H1 (cell line): ENCODE measurements around the gene CHPF2. TPM values are rescaled to one million over a fixed set of nuclear protein-coding genes. Genes with fewer than 3 reads are reported as not detected.
A peak's percentile ranks its signal among the peaks of the same experiment; 100 is the strongest.

Experiments used
- CTCF ChIA-PET: fragments of 300-600 bp; sonication (Branson Sonifier 250); formaldehyde crosslinking; loops from one replicate; lab custom pipeline; 2021; ENCODE audit not compliant: partially characterized antibody; lab: Charles Lee
- POLR2A ChIA-PET: fragments of 300-600 bp; sonication (Branson Sonifier 250); formaldehyde crosslinking; loops from one replicate; lab custom pipeline; 2021; ENCODE audit warnings: inconsistent platforms; ENCODE audit not compliant: partially characterized antibody; lab: Charles Lee
- DNase-seq, 2 experiments: peaks; one replicate each; pipeline versions ENCODE4 v3.0.0 to v3.0.0-alpha.2; 2010 to 2022; ENCODE audit warnings: low spot score in 2 of 2, low read depth in 1 of 2, mixed read lengths in 1 of 2
- FAIRE-seq: peaks from 2 replicates; lab custom pipeline; 2011; peaks lifted over from hg19 to GRCh38; lab: Jason Lieb, UNC
- H2AFZ ChIP-seq: 2 replicates; pipeline ENCODE4 v1.8.1; 2012; ENCODE audit warnings: low read length, inconsistent platforms
- H2AK5ac ChIP-seq: 2 replicates; pipeline ENCODE4 v1.6.1; 2013; ENCODE audit warnings: low read depth, low read length
- H2BK120ac ChIP-seq: replicated peaks from 2 replicates; pipeline ENCODE3; 2013; ENCODE audit warnings: low read depth, low read length, inconsistent platforms
- H2BK12ac ChIP-seq: 2 replicates; pipeline ENCODE4 v1.6.1; 2013; ENCODE audit warnings: low read depth, low read length
- H2BK15ac ChIP-seq: 2 replicates; pipeline ENCODE4 v1.6.1; 2013; ENCODE audit warnings: low read length
- H2BK20ac ChIP-seq: 2 replicates; pipeline ENCODE4 v1.6.1; 2013; ENCODE audit warnings: low read length
- H2BK5ac ChIP-seq: 2 replicates; pipeline ENCODE4 v1.6.1; 2013; ENCODE audit warnings: low read depth, low read length
- H3K14ac ChIP-seq: 2 replicates; pipeline ENCODE4 v1.6.1; 2013; ENCODE audit warnings: inconsistent platforms; ENCODE audit not compliant: insufficient read length
- H3K18ac ChIP-seq: 2 replicates; pipeline ENCODE4 v1.6.1; 2013; ENCODE audit warnings: low read length; ENCODE audit errors: extremely low read depth
- H3K23ac ChIP-seq: 2 replicates; pipeline ENCODE4 v1.6.1; 2013; ENCODE audit warnings: inconsistent platforms; ENCODE audit not compliant: insufficient read length
- H3K23me2 ChIP-seq: 2 replicates; pipeline ENCODE4 v1.6.1; 2013; ENCODE audit warnings: low read depth, low read length
- H3K27ac ChIP-seq: 2 replicates; pipeline ENCODE4 v1.6.1; 2011; ENCODE audit warnings: low read depth, low read length, inconsistent platforms
- H3K27me3 ChIP-seq, 4 experiments: replicated peaks in 1 of 4; 1 replicate in 1 of 4; 2 replicates in 3 of 4; pipeline versions ENCODE4 v1.6.1 to v1.8.1; 2011 to 2013; ENCODE audit warnings: low read length in 3 of 4, mild to moderate bottlenecking in 3 of 4, inconsistent platforms in 2 of 4, mixed read lengths in 2 of 4, moderate library complexity in 1 of 4; ENCODE audit not compliant: control insufficient read depth in 3 of 4, insufficient read depth in 3 of 4; ENCODE audit errors: extremely low read depth in 1 of 4
- H3K36me3 ChIP-seq, 4 experiments: 2 replicates each; pipeline versions ENCODE4 v1.6.1 to v1.8.1; 2011 to 2013; ENCODE audit warnings: mild to moderate bottlenecking in 4 of 4, low read length in 3 of 4, moderate library complexity in 2 of 4, control low read depth in 1 of 4, inconsistent platforms in 1 of 4; ENCODE audit not compliant: insufficient read depth in 4 of 4, control insufficient read depth in 2 of 4
- H3K4ac ChIP-seq: replicated peaks from 2 replicates; pipeline ENCODE3; 2013; ENCODE audit warnings: low read length, low read depth, mixed read lengths, inconsistent platforms; ENCODE audit not compliant: insufficient read length
- H3K4me1 ChIP-seq, 4 experiments: replicated peaks in 1 of 4; 1 replicate in 1 of 4; 2 replicates in 3 of 4; pipeline versions ENCODE4 v1.6.1 to v1.8.1; 2011 to 2013; ENCODE audit warnings: low read length in 3 of 4, inconsistent platforms in 2 of 4, mixed read lengths in 1 of 4; ENCODE audit not compliant: insufficient read depth in 4 of 4, control insufficient read depth in 3 of 4
- H3K4me2 ChIP-seq, 2 experiments: 2 replicates each; pipeline versions ENCODE4 v1.6.1 to v1.8.1; 2011 to 2013; ENCODE audit warnings: low read depth in 2 of 2, low read length in 2 of 2, control low read depth in 1 of 2, inconsistent platforms in 1 of 2, mild to moderate bottlenecking in 1 of 2; ENCODE audit not compliant: insufficient read depth in 1 of 2
- H3K4me3 ChIP-seq, 4 experiments: fragments of 200-600, 300-600 bp in 1 of 4; sonication (generic), shearing (Covaris generic), sonication (Bioruptor Twin) in 1 of 4; 2 replicates each; pipeline versions ENCODE4 v1.5.1 to v1.8.1; 2011 to 2016; ENCODE audit warnings: low read length in 4 of 4, low read depth in 3 of 4, control low read depth in 2 of 4, inconsistent platforms in 2 of 4, mild to moderate bottlenecking in 2 of 4, mixed read lengths in 1 of 4, moderate library complexity in 1 of 4; ENCODE audit not compliant: insufficient read depth in 2 of 4; ENCODE audit errors: extremely low read depth in 1 of 4
- H3K56ac ChIP-seq: replicated peaks from 2 replicates; pipeline ENCODE3; 2013; ENCODE audit warnings: low read depth, mild to moderate bottlenecking, mixed read lengths, low read length, inconsistent platforms; ENCODE audit not compliant: insufficient read length
- H3K79me1 ChIP-seq: 2 replicates; pipeline ENCODE4 v1.6.1; 2013; ENCODE audit warnings: low read depth, low read length, control low read depth
- H3K79me2 ChIP-seq, 2 experiments: 2 replicates each; pipeline versions ENCODE4 v1.6.1 to v1.8.1; 2012 to 2013; ENCODE audit warnings: low read length in 2 of 2, mild to moderate bottlenecking in 2 of 2, inconsistent platforms in 1 of 2; ENCODE audit not compliant: insufficient read depth in 2 of 2, control insufficient read depth in 1 of 2
- H3K9ac ChIP-seq, 4 experiments: replicated peaks in 1 of 4; 1 replicate in 1 of 4; 2 replicates in 3 of 4; pipeline versions ENCODE4 v1.6.1 to v1.8.1; 2011 to 2013; ENCODE audit warnings: low read depth in 3 of 4, low read length in 3 of 4, control low read depth in 2 of 4, mild to moderate bottlenecking in 2 of 4, moderate library complexity in 2 of 4, inconsistent platforms in 1 of 4; ENCODE audit errors: extremely low read depth in 1 of 4
- H3K9me3 ChIP-seq, 2 experiments: 2 replicates each; pipeline versions ENCODE4 v1.6.1 to v1.8.1; 2012 to 2013; ENCODE audit warnings: mild to moderate bottlenecking in 2 of 2, moderate library complexity in 2 of 2, control low read depth in 1 of 2, inconsistent platforms in 1 of 2, low read depth in 1 of 2, low read length in 1 of 2, mixed read lengths in 1 of 2; ENCODE audit not compliant: insufficient read depth in 2 of 2
- H4K20me1 ChIP-seq, 2 experiments: replicated peaks in 1 of 2; 2 replicates each; pipeline versions ENCODE3 to v1.8.1; 2011 to 2013; ENCODE audit warnings: inconsistent platforms in 2 of 2, low read length in 2 of 2, mild to moderate bottlenecking in 1 of 2; ENCODE audit not compliant: insufficient read depth in 2 of 2, control insufficient read depth in 1 of 2
- H4K5ac ChIP-seq: 2 replicates; pipeline ENCODE4 v1.6.1; 2013; ENCODE audit warnings: low read length, low read depth, mixed read lengths, inconsistent platforms; ENCODE audit not compliant: insufficient read length
- H4K8ac ChIP-seq: 2 replicates; pipeline ENCODE4 v1.8.0; 2013; ENCODE audit warnings: mild to moderate bottlenecking, moderate library complexity, low read length, inconsistent platforms; ENCODE audit not compliant: insufficient read depth; ENCODE audit errors: extremely low read depth
- H4K91ac ChIP-seq: replicated peaks from 2 replicates; pipeline ENCODE3; 2013; ENCODE audit warnings: low read length, mixed read lengths, inconsistent platforms; ENCODE audit not compliant: insufficient read length
- BACH1 ChIP-seq: IDR thresholded peaks from 2 replicates; pipeline ENCODE4 v1.6.1; 2012; ENCODE audit warnings: low read length, improper control_type of control experiment
- FOSL1 ChIP-seq: IDR thresholded peaks from 2 replicates; pipeline ENCODE4 v1.6.1; 2011; ENCODE audit warnings: mild to moderate bottlenecking, low read depth, low read length, moderate library complexity; ENCODE audit not compliant: insufficient read depth
- GABPA ChIP-seq: IDR thresholded peaks from 2 replicates; pipeline ENCODE4 v1.6.1; 2011; ENCODE audit warnings: mild to moderate bottlenecking, low read length, moderate library complexity, borderline replicate concordance; ENCODE audit not compliant: insufficient read depth
- GTF2F1 ChIP-seq: IDR thresholded peaks from 2 replicates; pipeline ENCODE4 v1.6.1; 2012; ENCODE audit warnings: low read depth, low read length, improper control_type of control experiment, borderline replicate concordance
- KDM4A ChIP-seq: IDR thresholded peaks from one replicate; pipeline ENCODE4 v1.7.1; 2012; ENCODE audit warnings: low read depth, mild to moderate bottlenecking, moderate library complexity, low read length, inconsistent platforms; ENCODE audit not compliant: severe bottlenecking
- SRF ChIP-seq: IDR thresholded peaks from 2 replicates; pipeline ENCODE4 v1.6.1; 2011; ENCODE audit warnings: mild to moderate bottlenecking, low read depth, low read length, moderate library complexity
- WGBS, 2 experiments: shearing (Covaris generic) in 1 of 2; methylation state at CpG; one replicate each; pipeline versions ENCODE4 v1.1.6 to v1.1.7; 2013 to 2015; ENCODE audit warnings: low lambda C conversion rate in 2 of 2, mixed read lengths in 2 of 2, inconsistent platforms in 1 of 2, low coverage in 1 of 2, missing lambda C conversion rate in 1 of 2; ENCODE audit not compliant: insufficient replicate concordance in 2 of 2, insufficient coverage in 1 of 2, insufficient read length in 1 of 2; ENCODE audit errors: extremely low coverage in 1 of 2, missing lambda C conversion rate in 1 of 2; 5-methylcytosine and 5-hydroxymethylcytosine counted together
- polyA plus RNA-seq, 7 experiments: library from polyadenylated mRNA; depleted of rRNA in 3 of 7; stranded (reverse) in 5 of 7; unstranded in 2 of 7; fragments of >200 nt in 5 of 7; fragments of 200-250 nt in 2 of 7; gene quantifications; 1 replicate in 5 of 7; 2 replicates in 1 of 7; 4 replicates in 1 of 7; pipeline versions ENCODE4 v1.2.1 to v1.2.3, GENCODE V29; 2011 to 2013; ENCODE audit warnings: missing spikeins in 2 of 7, mixed read lengths in 2 of 7
- total RNA-seq: library from RNA; stranded (reverse); fragmentation: NEBNext Ultra II Directional; extraction: Animal tissue kit (Norgen Biotek cat#: 25700); gene quantifications from 2 replicates; pipeline ENCODE4 v1.2.1, GENCODE V29; 2021

CHPF2 gene
- total and polyA plus RNA-seq, 2 of the 8 experiments (the other 6 are each of a cell fraction or from before 2014, with no cell fraction given), result 14.4 to 20.6 TPM

GRCh38 chr7:151240942-151241754 lies 8.9 kb downstream of the CHPF2 start:
- Histone ChIP-seq H3K79me1 (peaks cover 5% of the 10 kb centered on the region; the same call in 1 of the 2 replicates), H2BK120ac (no peak overlapping the region), H3K23ac (no peak overlapping the region), H3K18ac (no peak overlapping the region), H4K8ac (peak overlapping the region; percentile 65; the same call in 1 of the 2 replicates), H3K23me2 (peaks cover 8% of the 10 kb centered on the region; the same call in 1 of the 2 replicates), H2BK5ac (no peak overlapping the region), H3K4me2 (no peak overlapping the region), H3K9ac (no peak overlapping the region), H3K4ac (no peak overlapping the region), H3K14ac (no peak overlapping the region), H2BK20ac (no peak overlapping the region), H3K27ac (no peak overlapping the region), H4K91ac (no peak overlapping the region), H3K79me2 (no peaks in the 10 kb centered on the region), H2BK15ac (no peak overlapping the region), H4K5ac (no peak overlapping the region), H3K9me3 (no peaks in the 10 kb centered on the region), H3K27me3 (peaks cover 3 to 14% (median 12%) of the 10 kb centered on the region in 4 experiments), H3K4me3 (no peak overlapping the region), H2AFZ (no peak overlapping the region), H2AK5ac (no peak overlapping the region), H3K36me3 (peaks cover 5 to 14% (median 6%) of the 10 kb centered on the region in 4 experiments; a peak in 6 of 8 replicates), H4K20me1 (peaks cover 0 to 10% of the 10 kb centered on the region in 2 experiments), H3K56ac (no peak overlapping the region), H2BK12ac (no peak overlapping the region), H3K4me1 (peaks cover 0 to 23% (median 16%) of the 10 kb centered on the region in 4 experiments; a peak in 6 of 7 replicates)
- CTCF ChIA-PET, result interaction anchor here (1.0 to 4.0 kb wide), 4 partner anchors 14 to 70 kb away, joined by 3 to 49 read pairs (median 12); partner anchors contain the start of gene ABCF2
- DNase-seq (no peak), FAIRE-seq (no peak)
- POLR2A ChIA-PET, result interaction anchor here (2.3 to 5.7 kb wide), 3 partner anchors 8 to 14 kb away, joined by 10 to 22 read pairs (median 16); partner anchors contain the start of genes ABCF2 and CHPF2
- 91% methylated on average over 7 of the region's 7 CpGs; no CpG with 5 or more reads in 1 of the 2 experiments for WGBS, 2 experiments
- TF ChIP-seq KDM4A, result no peak
- TF ChIP-seq GTF2F1, result no peak
- no peak for TF ChIP-seq SRF
- TF ChIP-seq GABPA, result no peak
- TF ChIP-seq BACH1, result peak; percentile 58; the same call in 1 of the 2 replicates
- no peak for TF ChIP-seq FOSL1
